Neuronal stem cell (in vitro differentiated cells): Measurements from ENCODE around the gene STARD10.

Experiments
- DNase-seq: peaks from one replicate; pipeline ENCODE4 v3.0.0-alpha.2; 2013; ENCODE audit warnings: low spot score
- H2AFZ ChIP-seq: one replicate; pipeline ENCODE4 v1.6.1; 2013; ENCODE audit warnings: mild to moderate bottlenecking, low read length, inconsistent platforms
- H2AK5ac ChIP-seq: 2 replicates; pipeline ENCODE4 v1.6.1; 2013; ENCODE audit warnings: low read depth, mild to moderate bottlenecking, inconsistent platforms, low read length, moderate library complexity, mixed read lengths
- H2BK120ac ChIP-seq: 2 replicates; pipeline ENCODE4 v1.6.1; 2013; ENCODE audit warnings: low read depth, mild to moderate bottlenecking, inconsistent platforms, low read length, moderate library complexity, mixed read lengths
- H2BK12ac ChIP-seq: one replicate; pipeline ENCODE4 v1.6.1; 2013; ENCODE audit warnings: low read length, inconsistent platforms
- H2BK15ac ChIP-seq: 2 replicates; pipeline ENCODE4 v1.6.1; 2013; ENCODE audit warnings: mild to moderate bottlenecking, low read length, inconsistent platforms, mixed read lengths
- H2BK5ac ChIP-seq: one replicate; pipeline ENCODE4 v1.6.1; 2013; ENCODE audit warnings: inconsistent platforms, mild to moderate bottlenecking, low read length, moderate library complexity
- H3K14ac ChIP-seq: one replicate; pipeline ENCODE4 v1.6.1; 2013; ENCODE audit warnings: low read length, inconsistent platforms
- H3K18ac ChIP-seq: 2 replicates; pipeline ENCODE4 v1.6.1; 2013; ENCODE audit warnings: low read length, inconsistent platforms
- H3K23ac ChIP-seq: 2 replicates; pipeline ENCODE4 v1.6.1; 2013; ENCODE audit warnings: low read depth, mild to moderate bottlenecking, mixed read lengths, low read length, inconsistent platforms; ENCODE audit not compliant: poor library complexity
- H3K27ac ChIP-seq: replicated peaks from 3 replicates; pipeline ENCODE4 v1.5.1; 2013; ENCODE audit warnings: low read length, inconsistent platforms
- H3K27me3 ChIP-seq, 3 experiments: 2 replicates each; pipeline ENCODE4 v1.6.1; 2013; ENCODE audit warnings: low read length in 3 of 3, mild to moderate bottlenecking in 2 of 3, inconsistent platforms in 1 of 3, low read depth in 1 of 3, mixed read lengths in 1 of 3, moderate library complexity in 1 of 3; ENCODE audit not compliant: control insufficient read depth in 3 of 3, insufficient read depth in 3 of 3
- H3K36me3 ChIP-seq, 2 donors: replicated peaks in 1 of 2; 2 replicates each; pipeline ENCODE4 v1.6.1; 2013; ENCODE audit warnings: low read length in 2 of 2; ENCODE audit not compliant: control insufficient read depth in 2 of 2, insufficient read depth in 2 of 2
- H3K4ac ChIP-seq: 2 replicates; pipeline ENCODE4 v1.6.1; 2013; ENCODE audit warnings: inconsistent platforms, mild to moderate bottlenecking, low read length, moderate library complexity
- H3K4me1 ChIP-seq, 2 donors: 1 replicate in 1 of 2; 2 replicates in 1 of 2; pipeline ENCODE4 v1.6.1; 2013; ENCODE audit warnings: low read length in 2 of 2, low read depth in 1 of 2; ENCODE audit not compliant: control insufficient read depth in 2 of 2, insufficient read depth in 1 of 2
- H3K4me2 ChIP-seq: one replicate; pipeline ENCODE4 v1.6.1; 2013; ENCODE audit warnings: mild to moderate bottlenecking, low read length, inconsistent platforms; ENCODE audit not compliant: insufficient read depth, poor library complexity, severe bottlenecking
- H3K4me3 ChIP-seq, 2 donors: 2 replicates each; pipeline ENCODE4 v1.5.1; 2013; ENCODE audit warnings: low read length in 2 of 2, mild to moderate bottlenecking in 2 of 2, inconsistent platforms in 1 of 2, moderate library complexity in 1 of 2
- H3K79me1 ChIP-seq: one replicate; pipeline ENCODE4 v1.6.1; 2013; ENCODE audit warnings: low read depth, mild to moderate bottlenecking, inconsistent platforms, low read length, moderate library complexity
- H3K9ac ChIP-seq: one replicate; pipeline ENCODE4 v1.6.1; 2013; ENCODE audit warnings: mild to moderate bottlenecking, low read depth, low read length, inconsistent platforms; ENCODE audit not compliant: poor library complexity
- H3K9me3 ChIP-seq, 2 donors: replicated peaks in 1 of 2; 2 replicates each; pipeline versions ENCODE3 to v1.6.1; 2013; ENCODE audit warnings: low read length in 2 of 2, mild to moderate bottlenecking in 2 of 2, inconsistent platforms in 1 of 2, low read depth in 1 of 2, mixed read lengths in 1 of 2, moderate library complexity in 1 of 2; ENCODE audit not compliant: control insufficient read depth in 2 of 2, insufficient read depth in 1 of 2
- H4K8ac ChIP-seq: one replicate; pipeline ENCODE4 v1.6.1; 2013; ENCODE audit warnings: low read depth, mild to moderate bottlenecking, inconsistent platforms, low read length, moderate library complexity
- H4K91ac ChIP-seq: one replicate; pipeline ENCODE4 v1.6.1; 2013; ENCODE audit warnings: low read length, low read depth, mild to moderate bottlenecking, inconsistent platforms; ENCODE audit not compliant: poor library complexity
- WGBS, 2 donors: extraction: QIAGEN DNeasy Blood & Tissue Kit; methylation state at CpG; one replicate each; pipeline ENCODE4 v1.1.7; 2013; ENCODE audit warnings: missing lambda C conversion rate in 2 of 2, mixed read lengths in 1 of 2; ENCODE audit not compliant: insufficient read length in 2 of 2, insufficient replicate concordance in 1 of 2; ENCODE audit errors: extremely low coverage in 2 of 2; 5-methylcytosine and 5-hydroxymethylcytosine counted together

The STARD10 gene

GRCh38 chr11:72758690-72759389, 35.0 kb downstream of the STARD10 start:
- H3K27ac ChIP-seq: no peak overlapping the region
- H3K9me3 ChIP-seq: no peaks in the 10 kb centered on the region
- peak overlapping the region; percentile 74 for H3K23ac ChIP-seq
- no peaks in the 10 kb centered on the region for H3K79me1 ChIP-seq
- no peak overlapping the region for H3K4me3 ChIP-seq
- H2BK120ac ChIP-seq: no peak overlapping the region
- no peak overlapping the region for H2BK12ac ChIP-seq
- H3K4me2 ChIP-seq: no peak overlapping the region
- no peak overlapping the region for H2AK5ac ChIP-seq
- no peak overlapping the region for H3K9ac ChIP-seq
- no peak overlapping the region for H4K91ac ChIP-seq
- H3K4ac ChIP-seq: no peak overlapping the region
- H4K8ac ChIP-seq: no peak overlapping the region
- peaks cover 0 to 3% (median 0%) of the 10 kb centered on the region in 3 experiments for H3K27me3 ChIP-seq
- peak overlapping the region; percentile 58 for H3K18ac ChIP-seq
- H3K14ac ChIP-seq: no peak overlapping the region
- no peak overlapping the region for H2BK15ac ChIP-seq
- no peak overlapping the region for H2AFZ ChIP-seq
- WGBS, 2 donors: no CpG with 5 or more reads among the region's 17 CpGs
- peaks cover 0 to 2% of the 10 kb centered on the region in 2 donors for H3K4me1 ChIP-seq
- H2BK5ac ChIP-seq: no peak overlapping the region
- H3K36me3 ChIP-seq: no peaks in the 10 kb centered on the region
- no peak for DNase-seq

GRCh38 chr11:72758304-72758689, 35.5 kb downstream of the STARD10 start:
- H2BK5ac ChIP-seq: no peak overlapping the region
- H3K4ac ChIP-seq: no peak overlapping the region
- no peak overlapping the region for H4K91ac ChIP-seq
- H3K27me3 ChIP-seq: peaks cover 0 to 3% (median 0%) of the 10 kb centered on the region in 3 experiments
- no peak overlapping the region for H2BK15ac ChIP-seq
- H4K8ac ChIP-seq: no peak overlapping the region
- H3K9me3 ChIP-seq: no peaks in the 10 kb centered on the region
- no peaks in the 10 kb centered on the region for H3K36me3 ChIP-seq
- H3K23ac ChIP-seq: no peak overlapping the region
- H2BK12ac ChIP-seq: no peak overlapping the region
- peak overlapping the region; percentile 19 for H3K18ac ChIP-seq
- no CpG with 5 or more reads among the region's 7 CpGs for WGBS, 2 donors
- no peaks in the 10 kb centered on the region for H3K79me1 ChIP-seq
- H3K27ac ChIP-seq: no peak overlapping the region
- no peak overlapping the region for H2BK120ac ChIP-seq
- H3K9ac ChIP-seq: no peak overlapping the region
- H3K4me2 ChIP-seq: no peak overlapping the region
- no peak overlapping the region for H3K4me3 ChIP-seq
- no peak for DNase-seq
- H2AFZ ChIP-seq: no peak overlapping the region
- no peak overlapping the region for H3K14ac ChIP-seq
- no peak overlapping the region for H2AK5ac ChIP-seq
- peaks cover 0 to 2% of the 10 kb centered on the region in 2 donors for H3K4me1 ChIP-seq

- no peak overlapping the region for H2BK5ac ChIP-seq
- H3K27ac ChIP-seq: no peak overlapping the region
- no peak overlapping the region for H3K23ac ChIP-seq
- H3K14ac ChIP-seq: no peak overlapping the region
- H2BK120ac ChIP-seq: no peak overlapping the region
- H3K36me3 ChIP-seq: no peaks in the 10 kb centered on the region
- no peak overlapping the region for H3K4me3 ChIP-seq
- H3K9me3 ChIP-seq: no peaks in the 10 kb centered on the region
- no peak for DNase-seq
- H2BK12ac ChIP-seq: no peak overlapping the region
- H4K91ac ChIP-seq: no peak overlapping the region
- H3K4ac ChIP-seq: no peak overlapping the region
- H3K4me1 ChIP-seq: peaks cover 0 to 13% of the 10 kb centered on the region in 2 donors
- no CpG with 5 or more reads among the region's 4 CpGs for WGBS, 2 donors
- H2AFZ ChIP-seq: no peak overlapping the region
- no peak overlapping the region for H3K18ac ChIP-seq
- no peak overlapping the region for H3K4me2 ChIP-seq
- H3K79me1 ChIP-seq: peaks cover 3% of the 10 kb centered on the region
- H4K8ac ChIP-seq: no peak overlapping the region
- no peak overlapping the region for H2BK15ac ChIP-seq
- peaks cover 0 to 5% (median 0%) of the 10 kb centered on the region in 3 experiments for H3K27me3 ChIP-seq
- H2AK5ac ChIP-seq: no peak overlapping the region
- H3K9ac ChIP-seq: peak overlapping the region; percentile 32
Measured at GRCh38 chr11:72755713-72756285, 38.0 kb downstream of the STARD10 start.

GRCh38 chr11:72754544-72755155, 39.2 kb downstream of the STARD10 start:
- no CpG with 5 or more reads among the region's 48 CpGs for WGBS, 2 donors
- peaks cover 0 to 5% (median 0%) of the 10 kb centered on the region in 3 experiments for H3K27me3 ChIP-seq

More at GRCh38 chr11:72754544-72755155, 39.2 kb downstream of the STARD10 start:
- Histone ChIP-seq H3K9ac (peak overlapping the region; percentile 65), H4K91ac (no peak overlapping the region), H2BK120ac (no peak overlapping the region), H3K27ac (no peak overlapping the region), H2BK15ac (no peak overlapping the region), H3K14ac (peak overlapping the region; percentile 21), H3K36me3 (no peaks in the 10 kb centered on the region), H2BK5ac (no peak overlapping the region), H3K18ac (peak overlapping the region; percentile 69), H4K8ac (no peak overlapping the region), H3K23ac (peak overlapping the region; percentile 97), H3K4me2 (no peak overlapping the region), H3K79me1 (peaks cover 3% of the 10 kb centered on the region), H3K4ac (no peak overlapping the region), H2BK12ac (no peak overlapping the region), H3K9me3 (no peaks in the 10 kb centered on the region), H2AFZ (no peak overlapping the region), H3K4me1 (peaks cover 2 to 17% of the 10 kb centered on the region in 2 donors), H2AK5ac (peak overlapping the region; percentile 30), H3K4me3 (no peak overlapping the region)
- DNase-seq: no peak
